ENCODE measurements around the gene RAB44.

The RAB44 gene

DNA sequence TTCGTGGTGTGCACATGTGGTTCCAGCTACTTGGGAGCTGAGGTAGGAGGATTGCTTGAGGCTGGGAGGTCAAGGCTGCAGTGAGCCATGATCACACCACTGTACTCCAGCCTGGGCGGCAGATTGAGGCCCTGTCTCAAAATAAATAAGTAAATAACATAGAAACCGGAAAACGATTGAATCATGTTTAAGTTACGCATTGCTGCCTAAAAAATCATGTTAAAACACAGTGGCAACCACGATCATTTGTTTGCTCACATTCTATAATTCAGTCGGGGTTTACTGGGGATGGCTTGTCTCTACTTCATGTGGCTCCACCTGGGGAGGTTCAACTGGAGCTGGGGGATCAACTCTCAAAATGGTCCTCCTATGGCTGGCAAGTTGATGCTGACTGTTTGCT is 27.4 kb upstream of the RAB44 start:
- DNase-seq (ENCODE audit: low read depth) = no peak

DNA sequence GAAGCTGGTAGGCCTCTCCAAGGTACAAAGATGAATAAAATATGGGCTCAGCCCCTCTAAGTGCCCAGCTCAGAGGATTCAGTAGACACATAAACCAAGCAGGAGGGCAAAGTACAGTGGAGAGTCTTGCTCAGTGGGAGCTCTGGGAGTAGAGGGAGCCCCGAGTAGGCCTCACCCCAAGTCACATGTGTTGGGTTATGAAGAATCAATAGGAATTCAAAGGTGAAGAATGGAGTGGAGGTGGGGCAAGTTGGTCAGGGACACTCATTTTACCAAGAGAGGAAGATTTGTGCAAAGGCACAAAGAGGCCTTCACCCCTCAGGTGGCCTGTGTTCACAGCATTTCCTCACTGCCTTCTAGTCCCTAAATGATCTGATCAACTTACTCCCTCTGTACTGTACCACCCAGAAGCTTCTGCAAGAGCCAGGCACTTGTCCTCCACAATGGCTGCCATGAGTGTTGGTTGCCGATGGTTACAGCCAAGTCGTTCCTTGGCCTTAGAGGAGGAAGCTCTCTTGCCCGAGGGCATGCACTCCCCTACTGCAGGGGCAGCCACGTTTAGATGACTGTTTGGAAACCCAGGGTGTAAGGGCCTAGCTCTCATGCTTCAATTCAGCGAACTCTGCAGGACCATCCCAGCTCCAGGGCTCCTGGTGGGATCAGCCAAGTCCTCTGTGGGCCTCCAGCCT is 25.8 kb upstream of the RAB44 start:
- no peak for DNase-seq (ENCODE audit: low read depth)

GRCh38 chr6:36673882-36674281 is 23.7 kb upstream of the RAB44 start:
- DNase-seq (ENCODE audit: low read depth) = no peak

- DNase-seq (ENCODE audit: low read depth) = no peak
These were observed 22.7 kb upstream of the RAB44 start for GRCh38 chr6:36674942-36675341.

DNA sequence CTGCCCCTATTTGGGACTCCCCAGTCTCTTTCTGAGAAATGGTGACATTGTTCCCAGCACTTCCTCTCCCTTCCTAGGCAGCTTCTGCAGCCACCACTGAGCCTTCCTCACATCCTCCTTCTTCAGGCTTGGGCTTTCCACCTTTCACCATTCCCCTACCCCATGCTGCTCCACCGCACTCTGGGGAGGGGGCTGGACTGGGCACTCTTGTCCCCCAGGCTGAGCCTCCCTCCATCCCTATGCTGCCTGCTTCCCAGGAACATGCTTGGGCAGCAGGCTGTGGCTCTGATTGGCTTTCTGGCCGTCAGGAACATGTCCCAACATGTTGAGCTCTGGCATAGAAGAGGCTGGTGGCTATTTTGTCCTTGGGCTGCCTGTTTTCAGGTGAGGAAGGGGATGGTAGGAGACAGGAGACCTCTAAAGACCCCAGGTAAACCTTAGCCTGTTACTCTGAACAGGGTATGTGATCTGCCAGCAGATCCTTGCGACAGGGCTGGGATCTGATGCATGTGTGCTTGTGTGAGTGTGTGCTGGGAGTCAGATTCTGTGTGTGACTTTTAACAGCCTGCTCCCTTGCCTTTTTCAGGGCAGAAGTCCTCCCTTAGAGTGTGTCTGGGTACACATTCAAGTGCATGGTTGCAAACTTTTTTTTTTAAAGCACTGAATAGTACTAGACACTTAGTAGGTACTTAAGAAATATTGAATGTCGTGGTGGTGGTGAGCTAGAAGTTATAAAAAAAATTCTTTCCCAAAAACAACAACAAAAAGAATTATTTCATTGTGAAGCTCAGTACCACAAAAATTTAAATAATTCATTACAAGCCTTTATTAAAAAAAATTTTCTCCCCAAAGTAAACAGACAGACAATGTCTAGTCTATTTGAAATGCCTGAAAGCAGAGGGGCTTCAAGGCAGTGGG is 21.2 kb upstream of the RAB44 start:
- no peak for DNase-seq (ENCODE audit: low read depth)

DNA sequence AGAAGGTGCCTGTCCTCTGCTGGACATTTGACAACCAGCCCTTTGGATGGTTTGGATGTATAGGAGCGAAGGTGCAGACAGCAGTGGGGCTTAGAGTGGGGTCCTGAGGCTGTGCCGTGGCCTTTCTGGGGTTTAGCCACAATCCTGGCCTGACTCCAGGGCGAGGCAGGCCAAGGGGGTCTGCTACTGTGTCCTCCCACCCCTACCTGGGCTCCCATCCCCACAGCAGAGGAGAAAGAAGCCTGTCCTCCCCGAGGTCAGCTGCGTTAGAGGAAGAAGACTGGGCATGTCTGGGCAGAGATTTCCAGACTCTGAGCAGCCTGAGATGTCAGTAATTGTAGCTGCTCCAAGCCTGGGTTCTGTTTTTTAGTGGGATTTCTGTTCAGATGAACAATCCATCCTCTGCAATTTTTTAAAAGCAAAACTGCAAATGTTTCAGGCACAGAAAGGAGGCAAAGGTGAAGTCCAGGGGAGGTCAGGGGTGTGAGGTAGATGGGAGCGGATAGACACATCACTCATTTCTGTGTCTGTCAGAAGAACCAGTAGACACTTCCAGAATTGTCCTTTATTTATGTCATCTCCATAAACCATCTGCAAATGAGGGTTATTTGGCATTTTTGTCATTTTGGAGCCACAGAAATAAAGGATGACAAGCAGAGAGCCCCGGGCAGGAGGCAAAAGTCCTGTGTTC is 20.4 kb upstream of the RAB44 start:
- no peak for DNase-seq (ENCODE audit: low read depth)

DNA sequence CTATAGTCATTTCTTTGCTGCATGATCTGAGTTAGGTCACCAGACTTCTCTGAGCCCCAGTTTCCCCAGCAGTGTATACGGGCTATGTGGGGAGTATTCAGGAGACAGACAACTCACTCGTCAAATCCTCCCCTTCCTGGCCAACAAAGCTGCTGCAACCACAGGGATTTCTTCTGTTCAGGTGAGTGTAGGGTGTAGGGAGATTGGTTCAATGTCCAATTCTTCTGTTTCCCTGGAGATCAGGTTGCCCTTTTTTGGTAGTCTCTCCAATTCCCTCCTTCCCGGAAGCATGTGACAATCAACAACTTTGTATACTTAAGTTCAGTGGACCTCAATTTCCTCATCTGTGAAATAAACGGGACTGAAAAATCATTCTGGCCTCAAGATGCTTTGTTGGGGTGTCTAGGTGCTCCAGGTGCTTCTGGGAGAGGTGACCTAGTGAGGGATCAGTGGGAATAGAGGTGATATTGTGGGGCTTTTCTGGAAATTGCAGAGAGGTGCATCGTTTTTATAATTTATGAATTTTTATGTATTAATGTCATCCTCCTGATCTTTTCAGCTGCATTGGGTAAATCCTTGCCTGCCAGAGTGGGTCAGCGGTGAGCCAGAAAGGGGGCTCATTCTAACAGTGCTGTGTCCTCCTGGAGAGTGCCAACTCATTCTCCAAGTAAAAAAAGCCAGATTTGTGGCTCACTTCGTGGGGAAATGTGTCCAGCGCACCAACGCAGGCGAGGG is 19.7 kb upstream of the RAB44 start:
- no peak for DNase-seq (ENCODE audit: low read depth)

DNA sequence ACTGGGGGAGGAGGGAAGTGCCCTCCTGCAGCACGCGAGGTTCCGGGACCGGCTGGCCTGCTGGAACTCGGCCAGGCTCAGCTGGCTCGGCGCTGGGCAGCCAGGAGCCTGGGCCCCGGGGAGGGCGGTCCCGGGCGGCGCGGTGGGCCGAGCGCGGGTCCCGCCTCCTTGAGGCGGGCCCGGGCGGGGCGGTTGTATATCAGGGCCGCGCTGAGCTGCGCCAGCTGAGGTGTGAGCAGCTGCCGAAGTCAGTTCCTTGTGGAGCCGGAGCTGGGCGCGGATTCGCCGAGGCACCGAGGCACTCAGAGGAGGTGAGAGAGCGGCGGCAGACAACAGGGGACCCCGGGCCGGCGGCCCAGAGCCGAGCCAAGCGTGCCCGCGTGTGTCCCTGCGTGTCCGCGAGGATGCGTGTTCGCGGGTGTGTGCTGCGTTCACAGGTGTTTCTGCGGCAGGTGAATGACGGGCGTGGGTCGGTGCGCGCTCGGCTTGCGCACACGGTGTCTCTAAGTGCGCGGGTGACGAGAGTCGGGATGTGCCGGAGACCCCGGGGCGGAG is 19.1 kb upstream of the RAB44 start, which contains the start of gene CDKN1A:
CDKN1A (plus strand) TSS at position 227 of the 555 bp plus-strand sequence. CDS start 5,388 bp downstream, outside the sequence.
- peak; percentile 57 for DNase-seq (ENCODE audit: low read depth)

GRCh38 chr6:36679043-36679833 is 18.4 kb upstream of the RAB44 start:
- no peak for DNase-seq (ENCODE audit: low read depth)

DNA sequence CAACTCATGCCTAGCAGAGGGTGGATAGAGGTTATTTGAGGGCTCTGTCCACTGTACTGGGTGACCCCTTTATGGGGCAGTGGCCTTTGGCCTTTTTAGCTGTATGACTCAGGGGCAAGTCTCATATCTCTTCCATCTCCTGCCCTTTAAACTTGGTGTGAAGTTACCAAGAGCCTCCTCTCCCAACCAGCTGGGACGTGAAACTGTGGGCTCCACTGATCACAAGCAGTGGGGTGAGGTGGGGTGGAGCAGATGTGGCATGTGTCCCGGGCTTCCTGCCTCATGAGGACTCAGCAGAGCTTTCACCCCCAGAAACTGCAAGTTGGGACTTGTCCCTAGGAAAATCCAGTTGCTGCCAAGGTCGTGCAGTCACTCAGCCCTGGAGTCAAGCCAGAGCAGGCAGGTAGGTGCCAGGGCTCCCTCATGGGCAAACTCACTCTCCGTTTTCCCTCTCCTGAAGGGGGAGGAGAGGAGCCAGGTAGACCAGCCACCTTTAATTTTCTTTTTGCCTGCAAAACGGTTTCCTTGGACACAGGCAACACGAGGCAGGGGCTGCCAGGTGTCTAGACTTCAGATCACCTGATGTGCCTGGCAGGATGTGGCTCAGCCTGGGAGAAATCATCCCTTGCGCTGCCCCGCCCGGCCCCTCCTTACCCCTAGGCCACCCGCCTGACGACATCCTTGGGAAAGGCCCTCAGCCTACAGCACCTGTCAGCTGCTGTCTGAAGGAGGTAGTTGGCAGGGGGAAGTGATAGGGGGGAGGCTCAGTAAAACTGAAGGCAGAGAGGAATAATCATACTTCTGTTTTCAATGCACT is 15.1 kb upstream of the RAB44 start:
- no peak for DNase-seq (ENCODE audit: low read depth)

DNA sequence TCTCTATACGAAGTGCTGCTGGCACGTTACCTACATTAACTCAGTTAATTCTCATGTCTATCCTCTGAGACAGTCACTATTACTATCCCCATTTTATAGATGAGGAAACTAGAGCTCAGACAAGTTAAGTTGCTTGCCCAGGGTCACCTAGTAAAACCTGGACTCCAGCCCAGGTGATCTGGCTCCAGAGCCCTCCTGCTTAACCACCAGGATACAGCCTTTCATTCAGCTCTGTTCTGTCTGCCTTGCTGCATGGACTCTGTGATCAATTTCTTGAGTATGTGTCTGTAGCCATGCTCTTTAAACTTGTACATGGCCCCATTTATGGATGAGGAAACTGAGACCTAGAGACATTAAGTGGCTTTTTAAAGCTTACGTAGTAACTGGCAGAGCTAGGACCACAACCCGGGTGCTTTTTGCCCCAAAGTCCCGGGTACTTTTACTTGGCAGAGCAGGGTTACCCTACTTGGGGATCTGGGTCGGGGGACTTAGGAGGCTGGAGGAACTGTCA is 14.4 kb upstream of the RAB44 start:
- no peak for DNase-seq (ENCODE audit: low read depth)

DNA sequence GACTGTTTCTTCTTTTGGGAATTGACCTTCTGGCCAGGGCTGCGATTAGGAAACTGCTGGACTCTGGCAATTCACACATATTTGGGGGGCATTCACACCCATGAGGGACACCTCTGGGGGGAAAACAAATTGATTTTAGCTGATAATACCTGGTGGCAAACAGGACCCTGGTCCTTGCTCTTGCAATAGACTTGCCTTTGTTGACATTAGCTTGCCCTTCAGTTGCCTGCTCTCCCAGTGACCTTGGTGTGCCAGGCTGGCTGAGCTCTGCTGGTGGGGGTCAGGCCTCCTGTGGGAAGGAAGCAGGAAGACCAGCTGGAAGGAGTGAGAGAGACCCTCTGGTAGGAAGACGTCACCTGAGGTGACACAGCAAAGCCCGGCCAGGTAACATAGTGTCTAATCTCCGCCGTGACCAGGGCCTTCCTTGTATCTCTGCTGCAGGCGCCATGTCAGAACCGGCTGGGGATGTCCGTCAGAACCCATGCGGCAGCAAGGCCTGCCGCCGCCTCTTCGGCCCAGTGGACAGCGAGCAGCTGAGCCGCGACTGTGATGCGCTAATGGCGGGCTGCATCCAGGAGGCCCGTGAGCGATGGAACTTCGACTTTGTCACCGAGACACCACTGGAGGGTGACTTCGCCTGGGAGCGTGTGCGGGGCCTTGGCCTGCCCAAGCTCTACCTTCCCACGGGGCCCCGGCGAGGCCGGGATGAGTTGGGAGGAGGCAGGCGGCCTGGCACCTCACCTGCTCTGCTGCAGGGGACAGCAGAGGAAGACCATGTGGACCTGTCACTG is 13.8 kb upstream of the RAB44 start:
- no peak for DNase-seq (ENCODE audit: low read depth)

- no peak for DNase-seq (ENCODE audit: low read depth)
These were observed 13.2 kb upstream of the RAB44 start for GRCh38 chr6:36684447-36684812.

- no peak for DNase-seq (ENCODE audit: low read depth)
These were observed 12.3 kb upstream of the RAB44 start for GRCh38 chr6:36685166-36685924.

- no peak for DNase-seq (ENCODE audit: low read depth)
These were observed 11.5 kb upstream of the RAB44 start for GRCh38 chr6:36685926-36686667.

- DNase-seq (ENCODE audit: low read depth) = no peak
These were observed 10.7 kb upstream of the RAB44 start for GRCh38 chr6:36686668-36687513.

All from stimulated activated CD8-positive, alpha-beta memory T cell treated with anti-CD3 and anti-CD28 coated beads, Interleukin-4, amount 100 ng/mL, for 24 hours (primary cell).